ENCODE results near the gene TTC14.
"Not testable (repeated sequence)": the region's sequence is repeated elsewhere in the genome, so short reads cannot be mapped to it uniquely, and the experiment has no call there.

Gene TTC14

GRCh38 chr3:180601688-180602666, at the start of gene TTC14:
TTC14 (plus strand) TSS chr3:180602163; CDS start chr3:180602262, 99 bp downstream.
- peak; percentile 97 for DNase-seq (ENCODE audit: low spot score)

GRCh38 chr3:180563406-180563805, 38.6 kb upstream of the TTC14 start:
- DNase-seq (ENCODE audit: low spot score) = no peak

- no peak for DNase-seq (ENCODE audit: low spot score)
These were observed 37.3 kb upstream of the TTC14 start for GRCh38 chr3:180564676-180565075.

- no peak for DNase-seq (ENCODE audit: low spot score)
These were observed 31.7 kb upstream of the TTC14 start for GRCh38 chr3:180570238-180570637.

- DNase-seq (ENCODE audit: low spot score) = no peak
These were observed 29.9 kb upstream of the TTC14 start for GRCh38 chr3:180571831-180572598.

GRCh38 chr3:180575571-180575970, 26.4 kb upstream of the TTC14 start:
- no peak for DNase-seq (ENCODE audit: low spot score)

GRCh38 chr3:180580934-180581333, 21.0 kb upstream of the TTC14 start:
- no peak for DNase-seq (ENCODE audit: low spot score)

- DNase-seq (ENCODE audit: low spot score) = no peak
These were observed 11.6 kb upstream of the TTC14 start for GRCh38 chr3:180590396-180590795.

- DNase-seq (ENCODE audit: low spot score) = not testable (repeated sequence)
These were observed 8.3 kb upstream of the TTC14 start for GRCh38 chr3:180593631-180594030.

GRCh38 chr3:180594631-180595558, 7.1 kb upstream of the TTC14 start:
- DNase-seq (ENCODE audit: low spot score) = peak; percentile 49

GRCh38 chr3:180595559-180595935, 6.4 kb upstream of the TTC14 start:
- DNase-seq (ENCODE audit: low spot score) = no peak

- no peak for DNase-seq (ENCODE audit: low spot score)
These were observed 1.5 kb upstream of the TTC14 start for GRCh38 chr3:180600473-180600872.

- DNase-seq (ENCODE audit: low spot score) = no peak
These were observed 9.0 kb downstream of the TTC14 start for GRCh38 chr3:180611006-180611405.

- no peak for DNase-seq (ENCODE audit: low spot score)
These were observed 10.4 kb downstream of the TTC14 start for GRCh38 chr3:180612364-180612763.

GRCh38 chr3:180615954-180616353, 14.0 kb downstream of the TTC14 start:
- DNase-seq (ENCODE audit: low spot score) = no peak

- peak; percentile 2 for DNase-seq (ENCODE audit: low spot score)
These were observed 15.1 kb downstream of the TTC14 start for GRCh38 chr3:180617049-180617448.

GRCh38 chr3:180618563-180618962, 16.6 kb downstream of the TTC14 start:
- not testable (repeated sequence) for DNase-seq (ENCODE audit: low spot score)

- no peak for DNase-seq (ENCODE audit: low spot score)
These were observed 17.8 kb downstream of the TTC14 start for GRCh38 chr3:180619723-180620122.

GRCh38 chr3:180624714-180625113, 22.8 kb downstream of the TTC14 start:
- DNase-seq (ENCODE audit: low spot score) = no peak

GRCh38 chr3:180626844-180627243, 24.9 kb downstream of the TTC14 start:
- no peak for DNase-seq (ENCODE audit: low spot score)

- peak; percentile 6 for DNase-seq (ENCODE audit: low spot score)
These were observed 28.4 kb downstream of the TTC14 start for GRCh38 chr3:180630371-180630770.

GRCh38 chr3:180631317-180631716, 29.4 kb downstream of the TTC14 start:
- no peak for DNase-seq (ENCODE audit: low spot score)
